ENCODE data around the gene P2RX3. TPM values are rescaled to one million over a fixed set of nuclear protein-coding genes. Genes with fewer than 3 reads are reported as not detected.

Gene P2RX3
- total RNA-seq, 4 donors from 2014 or later = not detected

- Histone ChIP-seq H3K27ac (no peak overlapping the region), H3K4me1 (peaks cover 26 to 67% (median 41%) of the 10 kb centered on the region in 3 donors), H3K9me3 (no peaks in the 10 kb centered on the region), H3K27me3 (no peaks in the 10 kb centered on the region), H3K36me3 (peaks cover 17 to 78% (median 18%) of the 10 kb centered on the region in 3 donors), H3K4me3 (no peak overlapping the region)
- TF ChIP-seq, protein P1, sequence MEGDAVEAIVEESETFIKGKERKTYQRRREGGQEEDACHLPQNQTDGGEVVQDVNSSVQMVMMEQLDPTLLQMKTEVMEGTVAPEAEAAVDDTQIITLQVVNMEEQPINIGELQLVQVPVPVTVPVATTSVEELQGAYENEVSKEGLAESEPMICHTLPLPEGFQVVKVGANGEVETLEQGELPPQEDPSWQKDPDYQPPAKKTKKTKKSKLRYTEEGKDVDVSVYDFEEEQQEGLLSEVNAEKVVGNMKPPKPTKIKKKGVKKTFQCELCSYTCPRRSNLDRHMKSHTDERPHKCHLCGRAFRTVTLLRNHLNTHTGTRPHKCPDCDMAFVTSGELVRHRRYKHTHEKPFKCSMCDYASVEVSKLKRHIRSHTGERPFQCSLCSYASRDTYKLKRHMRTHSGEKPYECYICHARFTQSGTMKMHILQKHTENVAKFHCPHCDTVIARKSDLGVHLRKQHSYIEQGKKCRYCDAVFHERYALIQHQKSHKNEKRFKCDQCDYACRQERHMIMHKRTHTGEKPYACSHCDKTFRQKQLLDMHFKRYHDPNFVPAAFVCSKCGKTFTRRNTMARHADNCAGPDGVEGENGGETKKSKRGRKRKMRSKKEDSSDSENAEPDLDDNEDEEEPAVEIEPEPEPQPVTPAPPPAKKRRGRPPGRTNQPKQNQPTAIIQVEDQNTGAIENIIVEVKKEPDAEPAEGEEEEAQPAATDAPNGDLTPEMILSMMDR (IDR thresholded peaks at IDR 0.05) = no peak
- no peak for TF ChIP-seq POLR2A (IDR thresholded peaks at IDR 0.05)
- DNase-seq = no peak
- WGBS, 2 donors = 100% methylated on average over 1 of the region's 4 CpGs; no CpG with 5 or more reads in 1 of the 2 donors
- intact Hi-C loops (cut with DNase I) = no loop called here
Measured at GRCh38 chr11:57421066-57421465, 82.9 kb downstream of the P2RX3 start.

DNA sequence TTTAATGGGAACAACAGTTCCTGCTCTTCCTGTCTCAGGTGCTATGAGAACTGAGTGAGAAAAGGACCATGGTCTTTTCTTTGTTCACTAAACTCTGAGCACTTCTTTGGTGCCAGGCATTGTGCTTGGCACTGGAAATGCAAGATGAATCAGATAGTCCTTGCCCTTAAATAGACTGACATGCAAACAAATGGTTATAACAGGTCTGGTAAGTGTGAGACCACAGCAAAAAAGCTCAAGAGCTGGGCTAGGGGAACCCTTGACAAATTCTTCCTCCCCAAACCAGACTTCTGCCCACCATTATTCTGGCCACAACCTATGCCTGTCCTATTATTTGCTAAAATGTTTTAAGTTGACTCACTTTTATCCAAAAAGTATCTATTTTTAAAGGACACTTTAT lies 83.7 kb downstream of the P2RX3 start:
- intact Hi-C loops (cut with DNase I) = no loop called here

More for the DNA sequence above, 83.7 kb downstream of the P2RX3 start:
- peaks cover 11 to 71% (median 17%) of the 10 kb centered on the region in 3 donors for H3K36me3 ChIP-seq
- H3K4me3 ChIP-seq = no peak overlapping the region
- TF ChIP-seq POLR2A (IDR thresholded peaks at IDR 0.05) = no peak
- TF ChIP-seq, protein P1 (IDR thresholded peaks at IDR 0.05) = no peak
- H3K27me3 ChIP-seq = no peaks in the 10 kb centered on the region
- no peak for DNase-seq
- H3K4me1 ChIP-seq = peaks cover 33 to 69% (median 43%) of the 10 kb centered on the region in 3 donors
- no peaks in the 10 kb centered on the region for H3K9me3 ChIP-seq
- no peak overlapping the region for H3K27ac ChIP-seq

Other genes with a start within 250 kb of the P2RX3 start
- gene LRRC55, start 156.4 kb upstream of the P2RX3 start, total RNA-seq = under 1 TPM in 2 of 4 donors, not detected in 2; 0.09 to 0.32 TPM
- 1 to 10 TPM in 1 of 4 donors, under 1 TPM in 3; 0.26 to 1.7 (median 0.34) TPM for gene APLNR, start 101.1 kb upstream of the P2RX3 start, total RNA-seq
- 100 to 1,000 TPM in 3 of 4 donors, 10 to 100 TPM in 1; 94.6 to 212 (median 124) TPM for gene TNKS1BP1, start 13.4 kb upstream of the P2RX3 start, total RNA-seq
- gene SSRP1, start 2.5 kb upstream of the P2RX3 start, total RNA-seq = 10 to 100 TPM; 49.0 to 98.8 (median 81.3) TPM
- gene PRG3, start 42.8 kb downstream of the P2RX3 start, total RNA-seq = not detected
- gene PRG2, start 52.3 kb downstream of the P2RX3 start, total RNA-seq = not detected
- gene SLC43A3, start 88.8 kb downstream of the P2RX3 start, total RNA-seq = 10 to 100 TPM; 54.1 to 90.9 (median 75.6) TPM
- 1 to 10 TPM in 2 of 4 donors, under 1 TPM in 2; 0.66 to 1.1 (median 0.90) TPM for gene RTN4RL2, start 122.2 kb downstream of the P2RX3 start, total RNA-seq
- 10 to 100 TPM in 1 of 4 donors, 1 to 10 TPM in 3; 1.8 to 11.4 (median 4.1) TPM for gene SLC43A1, start 177.3 kb downstream of the P2RX3 start, total RNA-seq
- 10 to 100 TPM; 33.0 to 47.3 (median 38.7) TPM for gene TIMM10, start 192.4 kb downstream of the P2RX3 start, total RNA-seq
- gene SMTNL1, start 199.2 kb downstream of the P2RX3 start, total RNA-seq = not detected
- 10 to 100 TPM; 11.0 to 46.4 (median 22.0) TPM for gene UBE2L6, start 229.3 kb downstream of the P2RX3 start, total RNA-seq